ENCODE results near the gene TMEM190. TPM values are rescaled to one million over a fixed set of nuclear protein-coding genes. Genes with fewer than 3 reads are reported as not detected.
A peak's percentile ranks its signal among the peaks of the same experiment; 100 is the strongest.

The TMEM190 gene
- total and polyA plus RNA-seq, 9 of the 15 experiments (the other 6 are each of a cell fraction or from before 2014, with no cell fraction given): not detected

- 0 out of 4 replicates have a peak, but pooled peaks of 1 of the 2 experiments have one; percentile 1 for TF ChIP-seq ZMIZ1 (IDR thresholded peaks at IDR 0.05; ENCODE audit: low read depth in 2 of 2, low read length in 2 of 2)
- no peak for TF ChIP-seq ZNF699 (CRISPR knock-in tag; IDR thresholded peaks at IDR 0.05; ENCODE audit: insufficient replicate concordance)
- no peak for TF ChIP-seq SETDB1 (IDR thresholded peaks at IDR 0.05; ENCODE audit: low read length)
- TF ChIP-seq POLR2A (conservative IDR thresholded peaks at IDR 0.05): peak; percentile 77
- 0 out of 2 replicates have a peak, but pooled peaks have one; percentile 9 for TF ChIP-seq TFAP4 (CRISPR knock-in tag; IDR thresholded peaks at IDR 0.05; ENCODE audit: borderline replicate concordance)
- peak in 1 of 2 experiments; percentile 4; a peak in 3 of 4 replicates for TF ChIP-seq MNT (conservative IDR thresholded peaks at IDR 0.05)
- TF ChIP-seq ZNF740 (CRISPR knock-in tag; IDR thresholded peaks at IDR 0.05): peak; percentile 95
- TF ChIP-seq ZNF740 (tag; IDR thresholded peaks at IDR 0.05): peak in 1 of 2 experiments; percentile 90; a peak in 2 of 4 replicates
- TF ChIP-seq NFIC (IDR thresholded peaks at IDR 0.05): peak; percentile 34; the same call in 1 of the 2 replicates
- TF ChIP-seq NR2C2 (CRISPR knock-in tag; IDR thresholded peaks at IDR 0.05): no peak
- peak; percentile 67 for TF ChIP-seq NR2C2 (tag; IDR thresholded peaks at IDR 0.05)
- TF ChIP-seq ARID3B (CRISPR knock-in tag; IDR thresholded peaks at IDR 0.05; ENCODE audit: borderline replicate concordance): no peak
- TF ChIP-seq NCOA1 (IDR thresholded peaks at IDR 0.05; ENCODE audit: low read depth): no peak
- TF ChIP-seq SUPT5H (IDR thresholded peaks at IDR 0.05): peak; percentile 76
- TF ChIP-seq CCNT2 (IDR thresholded peaks at IDR 0.05; ENCODE audit: borderline replicate concordance, extremely low read depth, insufficient read length, low read depth, low read length): peak; percentile 46
- peak; percentile 79 for TF ChIP-seq HMGN3 (IDR thresholded peaks at IDR 0.05; ENCODE audit: borderline replicate concordance, extremely low read depth, insufficient read length, low read depth, low read length)
- no peak for TF ChIP-seq HCFC1 (IDR thresholded peaks at IDR 0.05; ENCODE audit: low read depth, low read length)
Measured at GRCh38 chr19:55339889-55340783, 36.5 kb upstream of the TMEM190 start (continued).

Data from K562 (cell line).